Measurements from ENCODE around the gene LAYN.

Gene LAYN

GRCh38 chr11:111540114-111540936 lies at the start of gene LAYN:
Gene LAYN, plus strand, starts transcription at chr11:111540720. Its CDS starts 124 bp downstream, at chr11:111540844.
- DNase-seq = peak; percentile 49

- no peak for DNase-seq
Observed at GRCh38 chr11:111494040-111494439, 46.5 kb upstream of the LAYN start.

- DNase-seq = no peak
Observed at GRCh38 chr11:111499483-111499882, 41.0 kb upstream of the LAYN start.

- peak; percentile 5 for DNase-seq
Observed at GRCh38 chr11:111500481-111500880, 40.0 kb upstream of the LAYN start.

- peak; percentile 45 for DNase-seq
Observed at GRCh38 chr11:111502611-111503010, 37.9 kb upstream of the LAYN start.

- peak; percentile 3 for DNase-seq
Observed at GRCh38 chr11:111510311-111510710, 30.2 kb upstream of the LAYN start.

GRCh38 chr11:111512296-111513239 lies 28.0 kb upstream of the LAYN start, which contains the start of gene BTG4:
Gene BTG4, minus strand, starts transcription at chr11:111512386. Its CDS starts 13,610 bp downstream, at chr11:111498776.
- peak; percentile 53 for DNase-seq

- DNase-seq = peak; percentile 57
Observed at GRCh38 chr11:111513240-111513605, 27.3 kb upstream of the LAYN start.

- DNase-seq = no peak
Observed at GRCh38 chr11:111514216-111515031, 26.1 kb upstream of the LAYN start, which contains the start of gene HOATZ. Gene HOATZ, plus strand, starts transcription at chr11:111514778. Its CDS starts 7 bp downstream, at chr11:111514785.

GRCh38 chr11:111515591-111515990 lies 24.9 kb upstream of the LAYN start:
- DNase-seq = no peak

GRCh38 chr11:111518668-111519067 lies 21.9 kb upstream of the LAYN start:
- no peak for DNase-seq

GRCh38 chr11:111520560-111520959 lies 20.0 kb upstream of the LAYN start:
- DNase-seq = no peak

GRCh38 chr11:111521135-111521534 lies 19.4 kb upstream of the LAYN start:
- no peak for DNase-seq

GRCh38 chr11:111522426-111522825 lies 18.1 kb upstream of the LAYN start:
- no peak for DNase-seq

GRCh38 chr11:111523343-111523742 lies 17.2 kb upstream of the LAYN start:
- DNase-seq = no peak

- DNase-seq = no peak
Observed at GRCh38 chr11:111524056-111524455, 16.5 kb upstream of the LAYN start.

- DNase-seq = no peak
Observed at GRCh38 chr11:111525456-111525855, 15.1 kb upstream of the LAYN start.

GRCh38 chr11:111526501-111526900 lies 14.0 kb upstream of the LAYN start:
- DNase-seq = no peak

GRCh38 chr11:111527279-111527678 lies 13.2 kb upstream of the LAYN start:
- DNase-seq = no peak

GRCh38 chr11:111528557-111528956 lies 12.0 kb upstream of the LAYN start:
- DNase-seq = peak; percentile 7

- DNase-seq = no peak
Observed at GRCh38 chr11:111530091-111530490, 10.4 kb upstream of the LAYN start.

GRCh38 chr11:111531136-111531535 lies 9.4 kb upstream of the LAYN start:
- no peak for DNase-seq
